ENCODE data around the gene C12orf75. TPM values are rescaled to one million over a fixed set of nuclear protein-coding genes. Genes with fewer than 3 reads are reported as not detected.

Gene C12orf75
- polyA plus RNA-seq (2013, experiment 1 of 2): 40.3 TPM
- polyA plus RNA-seq (2013, experiment 2 of 2): 40.4 TPM

- Histone ChIP-seq H2AK5ac (ENCODE audit: low read depth, low read length) (peak within 1 kb of the TSS; percentile 51), H3K27ac (replicated peaks; ENCODE audit: low read length) (no peak within 1 kb of the TSS), H2BK15ac (ENCODE audit: low read length) (no peak within 1 kb of the TSS), H3K18ac (ENCODE audit: low read length) (peak within 1 kb of the TSS; percentile 89), H4K8ac (ENCODE audit: low read depth, low read length) (no peak within 1 kb of the TSS), H3K79me1 (ENCODE audit: low read depth, low read length) (no peaks in the 10 kb centered on the region), H2BK5ac (ENCODE audit: low read length) (no peak within 1 kb of the TSS), H2BK120ac (ENCODE audit: low read depth, low read length) (no peak within 1 kb of the TSS), H3K36me3 (replicated peaks in 1 of 2; ENCODE audit: control insufficient read depth in 2 of 2, insufficient read depth in 2 of 2, low read length in 2 of 2) (no peaks in the 10 kb centered on the region), H3K14ac (ENCODE audit: low read length) (no peak within 1 kb of the TSS), H3K4me3 (ENCODE audit: low read length in 2 of 2) (peak within 1 kb of the TSS; percentile 68 to 90), H3K9me3 (replicated peaks in 1 of 2; ENCODE audit: control insufficient read depth in 2 of 2, insufficient read depth in 1 of 2, low read depth in 1 of 2, low read length in 2 of 2) (no peaks in the 10 kb centered on the region), H3K23ac (ENCODE audit: low read depth, low read length, poor library complexity) (no peak within 1 kb of the TSS), H3K9ac (ENCODE audit: low read depth, low read length, poor library complexity) (peak within 1 kb of the TSS; percentile 83), H3K4me1 (ENCODE audit: control insufficient read depth in 2 of 2, insufficient read depth in 1 of 2, low read depth in 1 of 2, low read length in 2 of 2) (peaks cover 13 to 14% of the 10 kb centered on the region in 2 donors), H3K4me2 (ENCODE audit: insufficient read depth, low read length, poor library complexity, severe bottlenecking) (peak within 1 kb of the TSS; percentile 93), H4K91ac (ENCODE audit: low read depth, low read length, poor library complexity) (no peak within 1 kb of the TSS), H2AFZ (ENCODE audit: low read length) (peak within 1 kb of the TSS; percentile 84), H3K4ac (ENCODE audit: low read length) (no peak within 1 kb of the TSS), H3K27me3 (ENCODE audit: control insufficient read depth in 3 of 3, insufficient read depth in 3 of 3, low read depth in 1 of 3, low read length in 3 of 3) (peaks cover 0 to 8% (median 4%) of the 10 kb centered on the region in 3 experiments), H2BK12ac (ENCODE audit: low read length) (no peak within 1 kb of the TSS)
- WGBS, 2 donors (ENCODE audit: extremely low coverage in 2 of 2, insufficient read length in 2 of 2, insufficient replicate concordance in 1 of 2): no CpG with 5 or more reads among the region's 66 CpGs
- peak; percentile 74 for DNase-seq (ENCODE audit: low spot score)
These were observed at the start of gene C12orf75 for GRCh38 chr12:105330283-105330930. C12orf75 (plus strand) TSS chr12:105330691; CDS start chr12:105330892, 201 bp downstream.

- H3K36me3 ChIP-seq (replicated peaks in 1 of 2; ENCODE audit: control insufficient read depth in 2 of 2, insufficient read depth in 2 of 2, low read length in 2 of 2): no peaks in the 10 kb centered on the region
- WGBS, 2 donors (ENCODE audit: extremely low coverage in 2 of 2, insufficient read length in 2 of 2, insufficient replicate concordance in 1 of 2): no CpG with 5 or more reads among the region's 6 CpGs
- H3K14ac ChIP-seq (ENCODE audit: low read length): no peak overlapping the region
- H3K4me1 ChIP-seq (ENCODE audit: control insufficient read depth in 2 of 2, insufficient read depth in 1 of 2, low read depth in 1 of 2, low read length in 2 of 2): no peaks in the 10 kb centered on the region
- H2BK5ac ChIP-seq (ENCODE audit: low read length): no peak overlapping the region
- H4K8ac ChIP-seq (ENCODE audit: low read depth, low read length): no peak overlapping the region
- H2BK15ac ChIP-seq (ENCODE audit: low read length): no peak overlapping the region
- H3K4me2 ChIP-seq (ENCODE audit: insufficient read depth, low read length, poor library complexity, severe bottlenecking): no peak overlapping the region
- no peaks in the 10 kb centered on the region for H3K79me1 ChIP-seq (ENCODE audit: low read depth, low read length)
- H3K18ac ChIP-seq (ENCODE audit: low read length): no peak overlapping the region
- H2BK120ac ChIP-seq (ENCODE audit: low read depth, low read length): no peak overlapping the region
- H3K27ac ChIP-seq (replicated peaks; ENCODE audit: low read length): no peak overlapping the region
- H3K9ac ChIP-seq (ENCODE audit: low read depth, low read length, poor library complexity): no peak overlapping the region
- no peak overlapping the region for H2AFZ ChIP-seq (ENCODE audit: low read length)
- H4K91ac ChIP-seq (ENCODE audit: low read depth, low read length, poor library complexity): no peak overlapping the region
- no peak for DNase-seq (ENCODE audit: low spot score)
- peaks cover 0 to 3% of the 10 kb centered on the region in 2 donors for H3K9me3 ChIP-seq (replicated peaks in 1 of 2; ENCODE audit: control insufficient read depth in 2 of 2, insufficient read depth in 1 of 2, low read depth in 1 of 2, low read length in 2 of 2)
- H3K4me3 ChIP-seq (ENCODE audit: low read length in 2 of 2): no peak overlapping the region
- H3K23ac ChIP-seq (ENCODE audit: low read depth, low read length, poor library complexity): no peak overlapping the region
- peaks cover 0 to 10% (median 0%) of the 10 kb centered on the region in 3 experiments for H3K27me3 ChIP-seq (ENCODE audit: control insufficient read depth in 3 of 3, insufficient read depth in 3 of 3, low read depth in 1 of 3, low read length in 3 of 3)
- H2BK12ac ChIP-seq (ENCODE audit: low read length): no peak overlapping the region
- no peak overlapping the region for H2AK5ac ChIP-seq (ENCODE audit: low read depth, low read length)
- no peak overlapping the region for H3K4ac ChIP-seq (ENCODE audit: low read length)
These were observed 49.4 kb upstream of the C12orf75 start for GRCh38 chr12:105280966-105281693.

DNA sequence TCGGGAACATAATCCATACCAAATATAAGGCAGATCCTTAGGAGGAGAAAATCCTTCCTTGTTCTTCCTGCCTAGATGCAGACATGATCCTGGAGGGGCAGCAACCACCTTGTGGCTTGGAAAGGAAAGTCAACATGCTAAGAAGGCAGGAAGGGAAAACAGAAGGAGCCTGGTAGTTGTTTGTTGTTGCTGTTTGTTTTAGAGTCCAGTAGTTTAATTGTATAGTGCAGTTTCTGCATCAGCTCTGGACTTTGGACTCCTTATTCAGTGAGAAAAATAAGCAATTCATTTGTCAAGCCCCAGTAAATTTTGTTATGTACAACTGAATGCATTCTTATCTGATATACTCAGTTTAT is 48.8 kb upstream of the C12orf75 start:
- DNase-seq (ENCODE audit: low spot score): no peak
- peaks cover 0 to 3% of the 10 kb centered on the region in 2 donors for H3K9me3 ChIP-seq (replicated peaks in 1 of 2; ENCODE audit: control insufficient read depth in 2 of 2, insufficient read depth in 1 of 2, low read depth in 1 of 2, low read length in 2 of 2)
- peaks cover 0 to 10% (median 0%) of the 10 kb centered on the region in 3 experiments for H3K27me3 ChIP-seq (ENCODE audit: control insufficient read depth in 3 of 3, insufficient read depth in 3 of 3, low read depth in 1 of 3, low read length in 3 of 3)
- H4K91ac ChIP-seq (ENCODE audit: low read depth, low read length, poor library complexity): no peak overlapping the region
- H2BK15ac ChIP-seq (ENCODE audit: low read length): no peak overlapping the region
- no peak overlapping the region for H3K14ac ChIP-seq (ENCODE audit: low read length)
- no peak overlapping the region for H2AFZ ChIP-seq (ENCODE audit: low read length)
- H3K18ac ChIP-seq (ENCODE audit: low read length): no peak overlapping the region
- H3K9ac ChIP-seq (ENCODE audit: low read depth, low read length, poor library complexity): no peak overlapping the region
- no peak overlapping the region for H3K27ac ChIP-seq (replicated peaks; ENCODE audit: low read length)
- H4K8ac ChIP-seq (ENCODE audit: low read depth, low read length): no peak overlapping the region
- H2BK12ac ChIP-seq (ENCODE audit: low read length): no peak overlapping the region
- H3K4me1 ChIP-seq (ENCODE audit: control insufficient read depth in 2 of 2, insufficient read depth in 1 of 2, low read depth in 1 of 2, low read length in 2 of 2): no peaks in the 10 kb centered on the region
- H3K4me2 ChIP-seq (ENCODE audit: insufficient read depth, low read length, poor library complexity, severe bottlenecking): no peak overlapping the region
- WGBS, 2 donors (ENCODE audit: extremely low coverage in 2 of 2, insufficient read length in 2 of 2, insufficient replicate concordance in 1 of 2): no CpG with 5 or more reads among the region's 1 CpG
- no peaks in the 10 kb centered on the region for H3K36me3 ChIP-seq (replicated peaks in 1 of 2; ENCODE audit: control insufficient read depth in 2 of 2, insufficient read depth in 2 of 2, low read length in 2 of 2)
- H2AK5ac ChIP-seq (ENCODE audit: low read depth, low read length): no peak overlapping the region
- H3K4me3 ChIP-seq (ENCODE audit: low read length in 2 of 2): no peak overlapping the region
- no peak overlapping the region for H2BK120ac ChIP-seq (ENCODE audit: low read depth, low read length)
- H3K79me1 ChIP-seq (ENCODE audit: low read depth, low read length): no peaks in the 10 kb centered on the region
- no peak overlapping the region for H3K23ac ChIP-seq (ENCODE audit: low read depth, low read length, poor library complexity)
- no peak overlapping the region for H2BK5ac ChIP-seq (ENCODE audit: low read length)
- H3K4ac ChIP-seq (ENCODE audit: low read length): no peak overlapping the region

DNA sequence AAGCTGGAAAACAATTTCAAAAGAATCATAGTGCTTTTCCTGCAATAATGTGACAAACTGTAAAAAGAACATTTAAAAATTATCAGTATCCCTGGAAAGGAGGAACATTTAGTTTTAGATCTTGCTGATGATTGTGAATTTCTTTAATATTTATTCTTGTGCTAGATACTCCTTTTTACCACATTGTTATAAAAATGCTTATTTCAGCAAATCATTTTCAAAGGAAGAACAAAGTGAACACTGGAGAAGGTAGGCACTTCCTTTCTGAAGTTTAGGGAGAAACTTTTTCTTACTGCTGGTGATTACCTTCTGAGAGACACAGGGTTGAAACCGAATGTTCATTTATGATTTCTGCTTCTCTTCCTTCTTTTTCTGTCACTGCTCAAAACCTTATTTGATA is 45.1 kb upstream of the C12orf75 start:
- Histone ChIP-seq H3K27me3 (ENCODE audit: control insufficient read depth in 3 of 3, insufficient read depth in 3 of 3, low read depth in 1 of 3, low read length in 3 of 3) (peaks cover 0 to 10% (median 0%) of the 10 kb centered on the region in 3 experiments), H3K9ac (ENCODE audit: low read depth, low read length, poor library complexity) (no peak overlapping the region), H2BK5ac (ENCODE audit: low read length) (no peak overlapping the region), H3K27ac (replicated peaks; ENCODE audit: low read length) (no peak overlapping the region), H3K4me1 (ENCODE audit: control insufficient read depth in 2 of 2, insufficient read depth in 1 of 2, low read depth in 1 of 2, low read length in 2 of 2) (no peaks in the 10 kb centered on the region), H2BK15ac (ENCODE audit: low read length) (no peak overlapping the region), H2AFZ (ENCODE audit: low read length) (no peak overlapping the region), H3K23ac (ENCODE audit: low read depth, low read length, poor library complexity) (no peak overlapping the region), H2AK5ac (ENCODE audit: low read depth, low read length) (no peak overlapping the region), H3K18ac (ENCODE audit: low read length) (no peak overlapping the region), H3K36me3 (replicated peaks in 1 of 2; ENCODE audit: control insufficient read depth in 2 of 2, insufficient read depth in 2 of 2, low read length in 2 of 2) (no peaks in the 10 kb centered on the region), H3K14ac (ENCODE audit: low read length) (no peak overlapping the region), H3K4me2 (ENCODE audit: insufficient read depth, low read length, poor library complexity, severe bottlenecking) (no peak overlapping the region), H2BK120ac (ENCODE audit: low read depth, low read length) (no peak overlapping the region), H3K79me1 (ENCODE audit: low read depth, low read length) (no peaks in the 10 kb centered on the region), H3K9me3 (replicated peaks in 1 of 2; ENCODE audit: control insufficient read depth in 2 of 2, insufficient read depth in 1 of 2, low read depth in 1 of 2, low read length in 2 of 2) (peaks cover 0 to 3% of the 10 kb centered on the region in 2 donors), H2BK12ac (ENCODE audit: low read length) (no peak overlapping the region), H4K8ac (ENCODE audit: low read depth, low read length) (no peak overlapping the region), H3K4ac (ENCODE audit: low read length) (no peak overlapping the region), H3K4me3 (ENCODE audit: low read length in 2 of 2) (no peak overlapping the region), H4K91ac (ENCODE audit: low read depth, low read length, poor library complexity) (no peak overlapping the region)
- no CpG with 5 or more reads among the region's 1 CpG for WGBS, 2 donors (ENCODE audit: extremely low coverage in 2 of 2, insufficient read length in 2 of 2, insufficient replicate concordance in 1 of 2)
- DNase-seq (ENCODE audit: low spot score): no peak

Measured in neuronal stem cell (in vitro differentiated cells).